Activated T-helper 17 cell treated with anti-CD3 and anti-CD28 coated beads, Interleukin-2, amount 50 U/mL, for 72 hours (primary cell): ENCODE measurements around the gene PNMA8A. TPM values are rescaled to one million over a fixed set of nuclear protein-coding genes. Genes with fewer than 3 reads are reported as not detected.

ENCODE experiments used
- total RNA-seq, 2 donors: library from RNA; stranded (reverse); gene quantifications; one replicate each; pipeline ENCODE4 v1.2.3, GENCODE V29; 2022

The PNMA8A gene
- total RNA-seq, 2 donors from 2014 or later = not detected

Other genes starting within 250 kb of the PNMA8A start
- gene IGFL1, start 241.8 kb downstream of the PNMA8A start, total RNA-seq = not detected
- gene HIF3A, start 174.5 kb downstream of the PNMA8A start, total RNA-seq = not detected
- gene PPP5C, start 124.5 kb downstream of the PNMA8A start, total RNA-seq = 100 to 1,000 TPM in 1 of 2 donors, 10 to 100 TPM in 1; 60.0 to 127 TPM
- not detected for gene CCDC8, start 58.0 kb downstream of the PNMA8A start, total RNA-seq
- not detected for gene PNMA8C, start 42.6 kb downstream of the PNMA8A start, total RNA-seq
- under 1 TPM in 1 of 2 donors, not detected in 1; 0.08 TPM for gene PNMA8B, start 24.3 kb upstream of the PNMA8A start, total RNA-seq
- 100 to 1,000 TPM; 313 to 323 TPM for gene CALM3, start 129.8 kb upstream of the PNMA8A start, total RNA-seq
- gene PTGIR, start 153.5 kb upstream of the PNMA8A start, total RNA-seq = 10 to 100 TPM in 1 of 2 donors, 1 to 10 TPM in 1; 1.3 to 12.9 TPM
- gene GNG8, start 164.6 kb upstream of the PNMA8A start, total RNA-seq = 1 to 10 TPM in 1 of 2 donors, not detected in 1; 9.6 TPM
- gene DACT3, start 189.6 kb upstream of the PNMA8A start, total RNA-seq = 1 to 10 TPM in 1 of 2 donors, under 1 TPM in 1; 0.09 to 5.4 TPM
- 100 to 1,000 TPM in 1 of 2 donors, 10 to 100 TPM in 1; 75.0 to 103 TPM for gene PRKD2, start 245.6 kb upstream of the PNMA8A start, total RNA-seq